ENCODE results near the gene SLC5A12. TPM values are rescaled to one million over a fixed set of nuclear protein-coding genes. Genes with fewer than 3 reads are reported as not detected.

The SLC5A12 gene
- total and polyA plus RNA-seq, 10 of the 15 experiments (the other 5 are each of a cell fraction or from before 2014, with no cell fraction given): 0.06 to 0.15 TPM; not detected in 8

GRCh38 chr11:26755762-26756161 is 33.9 kb upstream of the SLC5A12 start:
- ChIA-PET SMC1A (ENCODE audit: uncharacterized antibody, unreplicated experiment) (interaction anchor here (0.8 to 2.8 kb wide), 8 partner anchors 8 to 730 kb away, joined by 3 to 16 read pairs (median 3); no protein-coding TSS in a partner anchor), CTCF (interaction anchor here (0.6 to 3.1 kb wide), 8 partner anchors 399 to 732 kb away, joined by 3 to 20 read pairs (median 3); no protein-coding TSS in a partner anchor), RAD21 (ENCODE audit: unreplicated experiment) (interaction anchor here (1.1 to 1.4 kb wide), 3 partner anchors 402 to 406 kb away, joined by 3 to 6 read pairs (median 5); no protein-coding TSS in a partner anchor), POLR2A (no interaction called here)
- no peaks in the 10 kb centered on the region for H3K79me2 ChIP-seq (ENCODE audit: control insufficient read depth, insufficient read depth, low read length)
- H3K27ac ChIP-seq (ENCODE audit: control insufficient read depth, insufficient read depth): no peak overlapping the region
- no peak overlapping the region for H2AFZ ChIP-seq (ENCODE audit: control insufficient read depth, low read depth, low read length)
- no peak for FAIRE-seq
- in situ Hi-C loops (cut with MboI): loop anchor here (5.0 kb wide), 2 partner anchors 407 to 722 kb away; no protein-coding TSS in a partner anchor
- no peaks in the 10 kb centered on the region for H3K9me3 ChIP-seq (replicated peaks; ENCODE audit: control insufficient read depth, insufficient read depth, low read length)
- 0 out of 4 replicates have a peak, but pooled peaks cover 0 to 2% of the 10 kb centered on the region in 2 experiments for H3K27me3 ChIP-seq (replicated peaks in 1 of 2; ENCODE audit: control insufficient read depth in 2 of 2, insufficient read depth in 2 of 2, low read length in 1 of 2)
- no peak overlapping the region for H3K9ac ChIP-seq (ENCODE audit: control insufficient read depth, insufficient read depth, low read length)
- H3K4me3 ChIP-seq: no peak overlapping the region
- intact Hi-C loops (cut with micrococcal nuclease; ENCODE audit: unreplicated experiment): loop anchor here (10.0 kb wide), 2 partner anchors 369 to 539 kb away; no protein-coding TSS in a partner anchor
- no TSS peak for BruUV-seq (replicated peaks)
- no peak overlapping the region for H3K4me2 ChIP-seq (ENCODE audit: control insufficient read depth, insufficient read depth)
- H4K20me1 ChIP-seq (ENCODE audit: control insufficient read depth, insufficient read depth): no peaks in the 10 kb centered on the region
- WGBS (ENCODE audit: insufficient coverage, insufficient replicate concordance, low lambda C conversion rate, missing lambda C conversion rate): 33% methylated on average over 4 of the region's 4 CpGs
- ATAC-seq: no peak
- DNase-seq (ENCODE audit: low read depth, low spot score): no peak
- no peaks in the 10 kb centered on the region for H3K36me3 ChIP-seq (ENCODE audit: control insufficient read depth in 2 of 2, insufficient read depth in 2 of 2, low read length in 1 of 2)
- TF ChIP-seq BCLAF1 (IDR thresholded peaks at IDR 0.05): no peak
- no peak for TF ChIP-seq KAT2A (conservative IDR thresholded peaks at IDR 0.05; ENCODE audit: control insufficient read depth, low read depth, low read length)
- no peak for TF ChIP-seq CBFB (IDR thresholded peaks at IDR 0.05; ENCODE audit: low read depth)
- TF ChIP-seq PKNOX1 (IDR thresholded peaks at IDR 0.05): no peak
- TF ChIP-seq GABPA (IDR thresholded peaks at IDR 0.05; ENCODE audit: low read depth): no peak
- no peak for TF ChIP-seq NR2C1 (IDR thresholded peaks at IDR 0.05)
- H3K4me1 ChIP-seq (ENCODE audit: control insufficient read depth, insufficient read depth, low read length): no peaks in the 10 kb centered on the region

Measured in GM12878 (cell line).